Trophoblast cell (in vitro differentiated cells and primary cell): ENCODE results near the gene RPS29.

Source experiments
- DNase-seq, 2 donors: peaks; one replicate each; pipeline ENCODE4 v3.0.0-alpha.2; 2016
- H2AFZ ChIP-seq: 2 replicates; pipeline ENCODE4 v1.6.1; 2013; ENCODE audit warnings: low read length, moderate library complexity, mild to moderate bottlenecking; ENCODE audit not compliant: insufficient read depth, poor library complexity
- H2AK5ac ChIP-seq: 2 replicates; pipeline ENCODE4 v1.6.1; 2013; ENCODE audit warnings: mild to moderate bottlenecking, low read length
- H2BK120ac ChIP-seq: 2 replicates; pipeline ENCODE4 v1.6.1; 2013; ENCODE audit warnings: low read length, mild to moderate bottlenecking, moderate library complexity; ENCODE audit not compliant: insufficient read depth, poor library complexity
- H2BK12ac ChIP-seq: 2 replicates; pipeline ENCODE4 v1.6.1; 2013; ENCODE audit warnings: mild to moderate bottlenecking, low read length, moderate library complexity
- H2BK5ac ChIP-seq: 2 replicates; pipeline ENCODE4 v1.6.1; 2013; ENCODE audit warnings: low read length, low read depth, moderate library complexity, mild to moderate bottlenecking; ENCODE audit not compliant: poor library complexity
- H3K14ac ChIP-seq: 2 replicates; pipeline ENCODE4 v1.6.1; 2013; ENCODE audit warnings: mild to moderate bottlenecking, low read length
- H3K18ac ChIP-seq: 2 replicates; pipeline ENCODE4 v1.6.1; 2013; ENCODE audit warnings: mild to moderate bottlenecking, low read length
- H3K23ac ChIP-seq: 2 replicates; pipeline ENCODE4 v1.6.1; 2013; ENCODE audit warnings: low read length
- H3K27ac ChIP-seq: 2 replicates; pipeline ENCODE4 v1.5.1; 2013; ENCODE audit warnings: low read depth, mild to moderate bottlenecking, inconsistent platforms, low read length, moderate library complexity
- H3K27me3 ChIP-seq: 2 replicates; pipeline ENCODE4 v1.6.1; 2013; ENCODE audit warnings: inconsistent platforms, mild to moderate bottlenecking, low read length, moderate library complexity; ENCODE audit not compliant: insufficient read depth
- H3K36me3 ChIP-seq, 2 experiments: 1 replicate in 1 of 2; 2 replicates in 1 of 2; pipeline ENCODE4 v1.6.1; 2013; ENCODE audit warnings: low read length in 2 of 2, mild to moderate bottlenecking in 2 of 2, moderate library complexity in 1 of 2; ENCODE audit not compliant: insufficient read depth in 2 of 2, control insufficient read depth in 1 of 2
- H3K4ac ChIP-seq: 2 replicates; pipeline ENCODE4 v1.6.1; 2013; ENCODE audit warnings: low read depth, mild to moderate bottlenecking, low read length, moderate library complexity
- H3K4me1 ChIP-seq, 2 experiments: 1 replicate in 1 of 2; 2 replicates in 1 of 2; pipeline ENCODE4 v1.6.1; 2013; ENCODE audit warnings: low read length in 2 of 2, mild to moderate bottlenecking in 2 of 2, moderate library complexity in 1 of 2; ENCODE audit not compliant: insufficient read depth in 2 of 2, control insufficient read depth in 1 of 2
- H3K4me2 ChIP-seq: 2 replicates; pipeline ENCODE4 v1.6.1; 2013; ENCODE audit warnings: inconsistent platforms, mild to moderate bottlenecking, low read length, moderate library complexity
- H3K4me3 ChIP-seq: 2 replicates; pipeline ENCODE4 v1.5.1; 2013; ENCODE audit warnings: mild to moderate bottlenecking, low read depth, low read length, inconsistent platforms
- H3K79me1 ChIP-seq: one replicate; pipeline ENCODE4 v1.6.1; 2013; ENCODE audit warnings: low read length
- H3K79me2 ChIP-seq: 2 replicates; pipeline ENCODE4 v1.6.1; 2013; ENCODE audit warnings: low read length, mild to moderate bottlenecking; ENCODE audit not compliant: control insufficient read depth, insufficient read depth, poor library complexity
- H3K9ac ChIP-seq: 2 replicates; pipeline ENCODE4 v1.6.1; 2013; ENCODE audit warnings: mild to moderate bottlenecking, low read length
- H3K9me3 ChIP-seq: 2 replicates; pipeline ENCODE4 v1.6.1; 2013; ENCODE audit warnings: low read depth, mild to moderate bottlenecking, control low read depth, inconsistent platforms, low read length; ENCODE audit not compliant: insufficient read depth
- H4K12ac ChIP-seq: 2 replicates; pipeline ENCODE4 v1.6.1; 2013; ENCODE audit warnings: low read depth, mild to moderate bottlenecking, low read length, moderate library complexity
- H4K8ac ChIP-seq: 2 replicates; pipeline ENCODE4 v1.6.1; 2013; ENCODE audit warnings: low read depth, mild to moderate bottlenecking, low read length, moderate library complexity
- H4K91ac ChIP-seq: one replicate; pipeline ENCODE4 v1.6.1; 2013; ENCODE audit warnings: low read depth, mild to moderate bottlenecking, low read length, moderate library complexity
- WGBS: extraction: QIAGEN DNeasy Blood & Tissue Kit; methylation state at CpG from one replicate; pipeline ENCODE4 v1.1.7; 2013; ENCODE audit warnings: missing lambda C conversion rate; ENCODE audit not compliant: insufficient read length, insufficient coverage; ENCODE audit errors: extremely low coverage; 5-methylcytosine and 5-hydroxymethylcytosine counted together

The RPS29 gene

GRCh38 chr14:49607583-49607982, 21.4 kb upstream of the RPS29 start:
- H3K79me1 ChIP-seq, result no peaks in the 10 kb centered on the region
- H3K36me3 ChIP-seq, result peaks cover 14 to 15% of the 10 kb centered on the region in 2 experiments
- no peak overlapping the region for H3K4ac ChIP-seq
- no peak overlapping the region for H2BK5ac ChIP-seq
- DNase-seq, result no peak
- no peak overlapping the region for H3K4me3 ChIP-seq
- H3K4me2 ChIP-seq, result no peak overlapping the region
- H3K14ac ChIP-seq, result no peak overlapping the region
- no peak overlapping the region for H2AK5ac ChIP-seq
- H3K9ac ChIP-seq, result no peak overlapping the region
- H2BK120ac ChIP-seq, result no peak overlapping the region
- no peaks in the 10 kb centered on the region for H3K79me2 ChIP-seq
- no peak overlapping the region for H4K8ac ChIP-seq
- H3K27ac ChIP-seq, result no peak overlapping the region
- no peaks in the 10 kb centered on the region for H3K9me3 ChIP-seq
- no peak overlapping the region for H2BK12ac ChIP-seq
- H2AFZ ChIP-seq, result no peak overlapping the region
- no peak overlapping the region for H4K12ac ChIP-seq
- H3K23ac ChIP-seq, result no peak overlapping the region
- WGBS, result no CpG with 5 or more reads among the region's 6 CpGs
- H3K27me3 ChIP-seq, result no peaks in the 10 kb centered on the region
- H3K4me1 ChIP-seq, result no peaks in the 10 kb centered on the region
- H4K91ac ChIP-seq, result no peak overlapping the region
- no peak overlapping the region for H3K18ac ChIP-seq

- H2AFZ ChIP-seq, result peak within 1 kb of the TSS; percentile 99
- H4K12ac ChIP-seq, result peak within 1 kb of the TSS; percentile 94
- H3K36me3 ChIP-seq, result peaks cover 0 to 2% of the 10 kb centered on the region in 2 experiments
- H3K18ac ChIP-seq, result peak within 1 kb of the TSS; percentile 93
- H2BK12ac ChIP-seq, result peak within 1 kb of the TSS; percentile 37
- peaks cover 10% of the 10 kb centered on the region for H3K79me2 ChIP-seq
- WGBS, result no CpG with 5 or more reads among the region's 77 CpGs
- peak within 1 kb of the TSS; percentile 85 for H3K14ac ChIP-seq
- peak; percentile 85 to 89 for DNase-seq
- peak within 1 kb of the TSS; percentile 57 for H3K4ac ChIP-seq
- peak within 1 kb of the TSS; percentile 98 for H3K4me2 ChIP-seq
- H3K4me3 ChIP-seq, result peak within 1 kb of the TSS; percentile 85
- H4K91ac ChIP-seq, result peak within 1 kb of the TSS; percentile 89
- peak within 1 kb of the TSS; percentile 85 for H3K9ac ChIP-seq
- H2BK120ac ChIP-seq, result peak within 1 kb of the TSS; percentile 44
- peak within 1 kb of the TSS; percentile 33 for H2AK5ac ChIP-seq
- no peak within 1 kb of the TSS for H3K23ac ChIP-seq
- peak within 1 kb of the TSS; percentile 96 for H4K8ac ChIP-seq
- no peaks in the 10 kb centered on the region for H3K9me3 ChIP-seq
- H3K79me1 ChIP-seq, result peaks cover 16% of the 10 kb centered on the region
- H2BK5ac ChIP-seq, result peak within 1 kb of the TSS; percentile 95
- H3K4me1 ChIP-seq, result no peaks in the 10 kb centered on the region
- peak within 1 kb of the TSS; percentile 95 for H3K27ac ChIP-seq
- H3K27me3 ChIP-seq, result no peaks in the 10 kb centered on the region
These were observed 12.5 kb upstream of the RPS29 start, which contains the start of gene LRR1 for GRCh38 chr14:49598485-49599300. LRR1 (plus strand) TSS chr14:49598940; CDS start chr14:49599021, 81 bp downstream.

- H3K79me2 ChIP-seq, result peaks cover 10% of the 10 kb centered on the region
- peaks cover 16% of the 10 kb centered on the region for H3K79me1 ChIP-seq
- peak overlapping the region; percentile 37 for H2BK12ac ChIP-seq
- H4K8ac ChIP-seq, result peak overlapping the region; percentile 96
- peak overlapping the region; percentile 44 for H2BK120ac ChIP-seq
- DNase-seq, result no peak
- H4K91ac ChIP-seq, result peak overlapping the region; percentile 89
- H2AFZ ChIP-seq, result peak overlapping the region; percentile 99
- no CpG with 5 or more reads among the region's 15 CpGs for WGBS
- H3K4me1 ChIP-seq, result no peaks in the 10 kb centered on the region
- peaks cover 0 to 2% of the 10 kb centered on the region in 2 experiments for H3K36me3 ChIP-seq
- H3K9me3 ChIP-seq, result no peaks in the 10 kb centered on the region
- H3K27ac ChIP-seq, result peak overlapping the region; percentile 95
- peak overlapping the region; percentile 85 for H3K14ac ChIP-seq
- H4K12ac ChIP-seq, result peak overlapping the region; percentile 94
- no peak overlapping the region for H2AK5ac ChIP-seq
- H3K4ac ChIP-seq, result peak overlapping the region; percentile 57
- H3K4me2 ChIP-seq, result peak overlapping the region; percentile 97
- peak overlapping the region; percentile 85 for H3K9ac ChIP-seq
- peak overlapping the region; percentile 93 for H3K18ac ChIP-seq
- H3K23ac ChIP-seq, result no peak overlapping the region
- peak overlapping the region; percentile 95 for H2BK5ac ChIP-seq
- H3K4me3 ChIP-seq, result peak overlapping the region; percentile 85
- no peaks in the 10 kb centered on the region for H3K27me3 ChIP-seq
These were observed 12.0 kb upstream of the RPS29 start for GRCh38 chr14:49598189-49598484.

- H2BK120ac ChIP-seq, result no peak overlapping the region
- H2AFZ ChIP-seq, result no peak overlapping the region
- H4K91ac ChIP-seq, result no peak overlapping the region
- H2BK5ac ChIP-seq, result no peak overlapping the region
- H3K27ac ChIP-seq, result no peak overlapping the region
- H3K4me3 ChIP-seq, result no peak overlapping the region
- no peak overlapping the region for H4K8ac ChIP-seq
- no CpG with 5 or more reads among the region's 4 CpGs for WGBS
- H3K27me3 ChIP-seq, result no peaks in the 10 kb centered on the region
- no peaks in the 10 kb centered on the region for H3K4me1 ChIP-seq
- H2BK12ac ChIP-seq, result no peak overlapping the region
- no peak overlapping the region for H3K18ac ChIP-seq
- H3K9ac ChIP-seq, result no peak overlapping the region
- H3K9me3 ChIP-seq, result no peaks in the 10 kb centered on the region
- H4K12ac ChIP-seq, result no peak overlapping the region
- H3K4ac ChIP-seq, result no peak overlapping the region
- H3K79me2 ChIP-seq, result peaks cover 10% of the 10 kb centered on the region
- H3K79me1 ChIP-seq, result peaks cover 13% of the 10 kb centered on the region
- DNase-seq, result no peak
- H3K4me2 ChIP-seq, result no peak overlapping the region
- H2AK5ac ChIP-seq, result no peak overlapping the region
- no peak overlapping the region for H3K23ac ChIP-seq
- no peak overlapping the region for H3K14ac ChIP-seq
- H3K36me3 ChIP-seq, result no peaks in the 10 kb centered on the region
These were observed 8.3 kb upstream of the RPS29 start for GRCh38 chr14:49594347-49595091.
